Urothelium cell line (cell line): ENCODE data around the gene YJEFN3.

Experiments
- DNase-seq: peaks from one replicate; pipeline ENCODE4 v3.0.0; 2011; ENCODE audit warnings: low spot score, mixed read lengths
- FAIRE-seq: peaks from 2 replicates; lab custom pipeline; 2011; peaks lifted over from hg19 to GRCh38; lab: Jason Lieb, UNC

The YJEFN3 gene

GRCh38 chr19:19549804-19550464 lies 21.2 kb downstream of the YJEFN3 start:
- FAIRE-seq, result no peak
- DNase-seq, result no peak

DNA sequence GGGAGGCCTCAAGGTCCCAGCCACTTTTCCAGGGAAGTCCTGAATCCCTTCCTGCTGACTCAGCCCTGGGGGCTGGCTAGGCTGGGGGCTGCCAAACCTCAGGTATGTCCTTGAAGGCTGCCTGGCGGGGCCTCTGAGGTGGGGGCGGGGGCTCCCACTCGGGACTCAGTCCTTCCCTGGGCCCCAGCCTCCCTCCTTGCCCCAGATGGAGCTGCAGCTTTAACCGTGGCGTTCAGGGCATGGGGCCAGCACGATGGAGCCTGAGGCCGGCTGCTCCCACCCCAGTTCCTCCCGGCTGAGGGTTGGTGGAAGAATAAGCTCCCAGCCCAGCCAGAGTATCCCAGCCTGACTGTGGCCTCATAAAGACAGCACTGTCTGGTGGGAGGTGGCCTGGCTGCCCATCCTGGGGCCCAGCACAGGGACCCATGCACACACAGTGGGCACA lies 21.8 kb downstream of the YJEFN3 start:
- FAIRE-seq, result no peak

GRCh38 chr19:19550972-19551852 lies 22.5 kb downstream of the YJEFN3 start:
- FAIRE-seq, result no peak
- no peak for DNase-seq

More for the DNA sequence above, 21.8 kb downstream of the YJEFN3 start:
- DNase-seq, result peak; percentile 51

DNA sequence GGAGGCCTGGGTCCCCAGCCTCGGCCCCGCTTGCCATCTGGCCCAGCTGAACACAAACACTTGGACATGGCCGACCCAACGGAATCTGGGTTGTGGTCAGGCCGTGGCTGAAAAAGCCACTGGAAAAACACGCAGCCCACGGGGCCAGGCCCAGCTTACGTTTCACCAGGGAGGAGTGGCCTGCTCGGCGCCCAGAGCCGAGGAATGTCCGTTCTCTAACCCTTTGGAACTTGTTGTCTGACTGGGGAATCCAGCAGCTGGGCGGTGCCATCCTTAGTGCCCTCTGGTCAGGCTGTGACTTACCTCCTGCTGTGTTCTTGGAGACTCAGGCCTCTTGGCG lies 23.1 kb downstream of the YJEFN3 start:
- DNase-seq (no peak), FAIRE-seq (no peak)

DNA sequence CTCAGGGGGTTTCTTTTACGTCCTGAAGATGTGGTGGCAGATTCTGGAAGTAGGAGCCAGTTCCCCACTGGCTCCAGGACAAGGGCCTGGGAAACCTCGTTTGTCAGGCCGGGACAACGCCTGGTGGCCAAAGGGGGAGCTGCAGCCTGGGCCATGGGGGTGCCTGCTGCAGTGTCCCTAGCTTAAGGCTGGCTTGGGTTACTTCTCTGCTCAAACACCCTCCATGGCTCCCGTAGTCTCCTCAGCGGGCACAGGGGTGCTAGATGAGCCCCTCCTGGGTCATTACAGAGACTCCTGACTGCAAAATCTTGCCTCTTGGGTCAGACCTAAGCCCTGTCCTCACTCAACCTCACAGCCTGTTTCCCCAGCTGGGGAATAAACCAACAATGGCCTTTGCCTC lies 24.1 kb downstream of the YJEFN3 start:
- FAIRE-seq (no peak), DNase-seq (peak; percentile 29)

- FAIRE-seq (no peak), DNase-seq (no peak)
Observed at GRCh38 chr19:19553670-19554069, 25.0 kb downstream of the YJEFN3 start.

GRCh38 chr19:19554074-19555023 lies 25.6 kb downstream of the YJEFN3 start:
- peak; percentile 40 for DNase-seq
- FAIRE-seq, result no peak

GRCh38 chr19:19558055-19558454 lies 29.3 kb downstream of the YJEFN3 start:
- FAIRE-seq (no peak), DNase-seq (no peak)

DNA sequence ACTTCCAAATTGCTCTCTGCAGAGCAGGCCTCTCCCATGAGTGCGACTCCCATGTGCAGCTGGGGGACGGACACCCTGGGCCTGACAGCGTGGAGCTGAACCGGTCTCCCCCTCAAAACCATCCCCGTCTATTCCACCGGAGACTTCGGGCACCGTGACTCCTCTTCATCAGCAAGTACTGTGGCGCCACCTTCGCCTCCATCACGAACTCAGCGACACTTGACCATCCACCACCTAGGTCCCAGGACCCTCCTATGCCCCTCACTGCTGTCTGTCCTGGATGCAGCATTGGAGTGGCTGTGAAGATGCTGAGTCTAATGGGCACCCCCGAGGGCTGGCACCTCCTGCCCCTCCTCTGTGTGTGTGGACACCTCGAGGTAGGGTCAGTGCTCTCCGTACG lies 29.9 kb downstream of the YJEFN3 start:
- DNase-seq, result no peak
- no peak for FAIRE-seq

GRCh38 chr19:19559931-19560330 lies 31.2 kb downstream of the YJEFN3 start:
- FAIRE-seq, result no peak
- DNase-seq, result no peak

DNA sequence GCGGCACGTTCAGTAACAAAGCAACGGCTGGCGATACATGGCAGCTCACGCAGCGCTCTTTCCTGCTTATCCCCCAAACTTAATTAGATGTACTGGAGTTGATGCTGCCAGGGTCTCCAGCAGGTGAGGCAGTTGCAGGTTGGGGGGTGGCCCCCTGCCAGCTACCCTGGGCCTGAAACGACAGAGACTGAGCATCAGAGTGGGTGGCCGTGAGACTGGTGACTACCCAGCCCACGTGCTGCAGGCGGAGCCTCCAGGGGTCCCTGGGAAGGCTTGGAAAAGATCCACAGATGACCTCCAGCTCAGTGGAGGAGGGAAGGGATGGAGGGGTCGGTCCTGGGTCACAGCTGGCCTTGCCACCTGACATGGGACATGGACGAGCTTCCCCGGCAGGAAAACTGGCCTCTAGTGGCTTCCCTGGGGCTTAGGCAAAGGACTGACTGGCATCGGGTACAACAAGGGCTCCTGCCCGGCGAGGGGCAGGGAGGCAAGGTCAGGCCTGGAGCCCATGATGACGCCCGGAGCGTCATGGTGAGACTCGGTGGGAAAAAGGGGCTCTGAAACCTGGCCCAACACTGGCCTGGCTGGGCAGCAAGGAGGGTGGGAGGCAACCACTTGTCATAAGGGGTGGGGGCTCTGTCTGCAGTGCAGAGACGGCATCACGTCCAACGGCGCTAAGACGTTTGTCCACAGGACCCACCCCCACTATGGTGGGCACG lies 33.4 kb downstream of the YJEFN3 start:
- DNase-seq (no peak), FAIRE-seq (no peak)

GRCh38 chr19:19562665-19563347 lies 34.1 kb downstream of the YJEFN3 start:
- FAIRE-seq, result no peak

DNA sequence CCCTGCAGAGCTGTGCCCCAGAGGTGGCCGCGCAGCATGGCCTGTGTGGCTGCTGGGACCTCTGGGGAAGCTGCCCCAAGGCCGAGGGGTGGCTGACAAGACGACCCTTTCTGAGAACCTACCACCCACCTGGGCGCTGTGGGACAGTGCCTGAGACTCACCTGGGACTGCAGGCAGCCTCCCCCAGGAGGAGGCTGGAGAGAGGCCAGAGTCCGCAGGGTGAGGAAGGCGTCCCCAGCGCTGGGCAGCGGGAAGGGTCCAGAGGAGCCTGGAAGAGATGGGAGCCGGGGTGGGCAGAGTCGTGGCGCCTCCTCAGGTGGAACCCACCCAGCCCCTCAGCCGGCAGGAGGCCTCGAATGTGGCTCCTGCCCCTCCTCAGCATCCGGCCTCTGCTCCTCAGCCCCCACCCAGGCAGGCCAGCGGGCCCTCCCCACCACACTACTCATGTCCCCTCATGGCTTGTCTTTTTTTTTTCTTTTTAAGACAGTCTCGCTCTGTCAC lies 34.7 kb downstream of the YJEFN3 start:
- DNase-seq, result no peak
- FAIRE-seq, result no peak

More at GRCh38 chr19:19562665-19563347, 34.1 kb downstream of the YJEFN3 start:
- DNase-seq, result no peak

DNA sequence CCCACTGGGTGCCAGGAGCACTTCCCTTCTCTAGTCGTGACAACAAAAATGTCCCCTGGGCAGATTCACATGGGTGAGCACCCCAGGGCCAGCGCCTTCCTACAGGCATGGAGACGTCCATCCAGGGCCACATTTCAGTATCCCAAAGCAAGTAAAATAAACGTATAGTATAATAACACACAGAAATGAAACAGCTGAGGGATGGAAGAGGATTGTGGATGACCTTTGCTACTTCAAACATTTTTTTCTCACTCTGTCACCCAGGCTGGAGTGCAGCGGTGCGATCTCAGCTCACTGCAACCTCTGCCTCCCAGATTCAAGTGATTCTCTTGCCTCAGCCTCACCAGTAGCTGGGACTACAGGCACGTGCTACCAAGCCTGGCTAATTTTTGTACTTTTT lies 37.6 kb downstream of the YJEFN3 start:
- DNase-seq (no peak), FAIRE-seq (no peak)

DNA sequence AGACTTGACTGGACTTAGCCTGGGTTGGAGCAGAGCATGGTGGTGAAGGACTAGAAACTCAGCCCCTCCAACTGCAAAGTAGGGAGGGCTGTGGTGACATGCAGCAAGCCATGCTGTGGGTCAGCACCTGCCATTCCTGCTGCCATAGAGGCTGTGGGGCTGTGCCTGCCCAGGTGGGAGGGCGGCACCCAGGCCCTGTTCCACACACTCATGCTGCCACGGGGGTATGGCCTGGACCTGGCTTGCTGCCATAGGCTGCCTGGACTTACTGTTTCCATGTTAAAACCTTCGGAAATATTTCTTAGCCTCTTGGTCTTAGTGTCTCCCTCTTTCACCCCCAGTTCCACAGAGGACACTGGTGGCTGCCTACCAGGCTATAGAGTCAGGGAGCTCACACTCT lies 38.7 kb downstream of the YJEFN3 start:
- no peak for FAIRE-seq
- DNase-seq, result no peak

GRCh38 chr19:19568802-19569756 lies 40.4 kb downstream of the YJEFN3 start:
- no peak for DNase-seq
- FAIRE-seq, result no peak

- DNase-seq (no peak), FAIRE-seq (no peak)
Observed at GRCh38 chr19:19570571-19570970, 41.9 kb downstream of the YJEFN3 start.

GRCh38 chr19:19571071-19571786 lies 42.5 kb downstream of the YJEFN3 start:
- DNase-seq (no peak), FAIRE-seq (no peak)
